K562 treated with DMSO at 1 percent for 12 hours (cell line): ENCODE measurements around the gene SMIM22. TPM values are rescaled to one million over a fixed set of nuclear protein-coding genes. Genes with fewer than 3 reads are reported as not detected.

ENCODE experiments used
- total RNA-seq: library from RNA; unstranded; fragments of 300-600 nt; gene quantifications from 2 replicates; pipeline ENCODE4 v1.2.3, GENCODE V29; 2022; ENCODE audit not compliant: insufficient read depth

The SMIM22 gene
- not detected in 2 replicates for total RNA-seq

GRCh38 chr16:4795181-4795827 lies at the start of gene SMIM22:
Gene SMIM22, plus strand, starts transcription at chr16:4795369. Its CDS starts 366 bp downstream, at chr16:4795735.

GRCh38 chr16:4766875-4767628 lies 28.1 kb upstream of the SMIM22 start, which contains the start of gene ZNF500:
Gene ZNF500, minus strand, starts transcription at chr16:4767162. Its CDS starts 1,184 bp downstream, at chr16:4765978.

GRCh38 chr16:4787627-4788482 lies 7.3 kb upstream of the SMIM22 start, which contains the start of gene SEPTIN12:
Gene SEPTIN12, minus strand, starts transcription at chr16:4788345. Its CDS starts 700 bp downstream, at chr16:4787645.

GRCh38 chr16:4801962-4802658 lies 6.9 kb downstream of the SMIM22 start, which contains the start of gene ROGDI:
Gene ROGDI, minus strand, starts transcription at chr16:4802633. Its CDS starts 62 bp downstream, at chr16:4802571.

Other genes starting within 250 kb of the SMIM22 start
- gene C16orf96, start 239.0 kb upstream of the SMIM22 start, total RNA-seq, result not detected in 2 replicates
- gene UBALD1, start 180.5 kb upstream of the SMIM22 start, total RNA-seq, result 43.1 and 44.9 TPM in 2 replicates
- 18.1 and 41.4 TPM in 2 replicates for gene MGRN1, start 170.5 kb upstream of the SMIM22 start, total RNA-seq
- 29.4 and 37.7 TPM in 2 replicates for gene NUDT16L1, start 101.8 kb upstream of the SMIM22 start, total RNA-seq
- 10.3 and 17.3 TPM in 2 replicates for gene ANKS3, start 61.1 kb upstream of the SMIM22 start, total RNA-seq
- gene DNAAF8, start 60.8 kb upstream of the SMIM22 start, total RNA-seq, result not detected in 2 replicates
- gene ZNF500, start 28.2 kb upstream of the SMIM22 start, total RNA-seq, result 6.3 and 8.0 TPM in 2 replicates
- gene SEPTIN12, start 7.0 kb upstream of the SMIM22 start, total RNA-seq, result not detected in 2 replicates
- 32.0 and 42.4 TPM in 2 replicates for gene ROGDI, start 7.3 kb downstream of the SMIM22 start, total RNA-seq
- 33.5 and 74.6 TPM in 2 replicates for gene GLYR1, start 51.9 kb downstream of the SMIM22 start, total RNA-seq
- gene UBN1, start 52.1 kb downstream of the SMIM22 start, total RNA-seq, result 19.3 and 56.6 TPM in 2 replicates
- 0.11 and 0.38 TPM in 2 replicates for gene PPL, start 141.8 kb downstream of the SMIM22 start, total RNA-seq
- gene SEC14L5, start 163.0 kb downstream of the SMIM22 start, total RNA-seq, result not detected in 2 replicates
- gene NAGPA, start 238.6 kb downstream of the SMIM22 start, total RNA-seq, result 12.4 and 16.3 TPM in 2 replicates